Effector memory CD8-positive, alpha-beta T cell (primary cell): ENCODE measurements around the gene ZNF697.
"Not testable (repeated sequence)": the region's sequence is repeated elsewhere in the genome, so short reads cannot be mapped to it uniquely, and the experiment has no call there.

ENCODE experiments used
- ATAC-seq: fragments of 150-1000 bp; cut with Tn5 transposase; replicated peaks from 2 replicates; pipeline ENCODE4 v1.10.0; 2021; ENCODE audit warnings: mild to moderate bottlenecking, moderate library complexity
- DNase-seq, 3 experiments: peaks; one replicate each; pipeline ENCODE4 v3.0.0; 2021
- H3K27ac Mint-ChIP-seq, 2 donors: one replicate each; pipeline ENCODE4 v1.8.0; 2022; ENCODE audit warnings: mild to moderate bottlenecking in 2 of 2, mixed read lengths in 2 of 2, moderate library complexity in 2 of 2
- H3K27me3 Mint-ChIP-seq, 2 donors: one replicate each; pipeline ENCODE4 v1.8.0; 2022; ENCODE audit warnings: mixed read lengths in 2 of 2
- H3K36me3 Mint-ChIP-seq: one replicate; pipeline ENCODE4 v1.8.0; 2022; ENCODE audit warnings: mild to moderate bottlenecking, moderate library complexity, mixed read lengths; ENCODE audit not compliant: insufficient read depth
- H3K4me1 Mint-ChIP-seq, 2 donors: one replicate each; pipeline ENCODE4 v1.8.0; 2022; ENCODE audit warnings: low read depth in 2 of 2, mixed read lengths in 2 of 2
- H3K4me3 Mint-ChIP-seq, 2 donors: one replicate each; pipeline ENCODE4 v1.8.0; 2022; ENCODE audit warnings: mild to moderate bottlenecking in 2 of 2, mixed read lengths in 2 of 2, moderate library complexity in 2 of 2
- H3K9me3 Mint-ChIP-seq, 2 donors: one replicate each; pipeline ENCODE4 v1.8.0; 2022; ENCODE audit warnings: mixed read lengths in 2 of 2

The ZNF697 gene

GRCh38 chr1:119616748-119617147, 31.3 kb downstream of the ZNF697 start:
- H3K36me3 Mint-ChIP-seq, H3K27ac Mint-ChIP-seq, H3K9me3 Mint-ChIP-seq, H3K4me3 Mint-ChIP-seq, H3K4me1 Mint-ChIP-seq, ATAC-seq, DNase-seq: not testable (repeated sequence)
- peaks cover 4 to 16% of the 10 kb centered on the region in 2 donors for H3K27me3 Mint-ChIP-seq

GRCh38 chr1:119615100-119615499, 33.0 kb downstream of the ZNF697 start:
- H3K27me3 Mint-ChIP-seq, result peaks cover 12 to 16% of the 10 kb centered on the region in 2 donors
- H3K36me3 Mint-ChIP-seq, H3K4me1 Mint-ChIP-seq, H3K27ac Mint-ChIP-seq, ATAC-seq, H3K9me3 Mint-ChIP-seq, H3K4me3 Mint-ChIP-seq, DNase-seq: not testable (repeated sequence)

GRCh38 chr1:119613769-119614720, 34.0 kb downstream of the ZNF697 start:
- DNase-seq (peak; percentile 7 to 36 (median 10)), ATAC-seq (no peak)
- Mint-ChIP-seq H3K27me3 (peaks cover 12 to 16% of the 10 kb centered on the region in 2 donors), H3K27ac (no peak overlapping the region), H3K9me3 (no peaks in the 10 kb centered on the region), H3K4me1 (no peaks in the 10 kb centered on the region), H3K4me3 (no peak overlapping the region), H3K36me3 (no peaks in the 10 kb centered on the region)

- peaks cover 4 to 16% of the 10 kb centered on the region in 2 donors for H3K27me3 Mint-ChIP-seq
- no peaks in the 10 kb centered on the region for H3K36me3 Mint-ChIP-seq
- ATAC-seq, result no peak
- H3K4me3 Mint-ChIP-seq, result no peak overlapping the region
- no peaks in the 10 kb centered on the region for H3K4me1 Mint-ChIP-seq
- H3K27ac Mint-ChIP-seq, result no peak overlapping the region
- no peaks in the 10 kb centered on the region for H3K9me3 Mint-ChIP-seq
- DNase-seq, result peak; percentile 10 to 26 (median 15)
Observed at GRCh38 chr1:119611701-119612113, 36.4 kb downstream of the ZNF697 start.

DNA sequence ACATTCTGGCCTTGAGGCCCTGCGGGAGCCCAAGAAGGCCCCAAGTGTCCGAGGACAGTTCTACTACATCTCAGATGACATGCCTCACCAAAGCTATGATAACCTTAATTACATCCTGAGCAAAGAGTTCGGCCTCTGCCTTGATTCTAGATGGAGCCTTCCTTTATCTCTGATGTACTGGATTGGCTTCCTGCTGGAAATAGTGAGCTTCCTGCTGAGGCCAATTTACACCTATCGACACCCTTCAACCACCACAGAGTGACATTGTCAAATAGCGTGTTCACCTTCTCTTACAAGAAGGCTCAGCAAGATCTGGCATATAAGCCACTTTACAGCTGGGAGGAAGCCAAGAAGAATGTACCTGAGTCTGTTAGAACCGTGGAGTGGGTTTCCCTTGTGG, 39.2 kb downstream of the ZNF697 start:
- H3K9me3 Mint-ChIP-seq, H3K4me1 Mint-ChIP-seq, H3K36me3 Mint-ChIP-seq, H3K27ac Mint-ChIP-seq, DNase-seq, H3K4me3 Mint-ChIP-seq, ATAC-seq: not testable (repeated sequence)
- H3K27me3 Mint-ChIP-seq, result peaks cover 21 to 25% of the 10 kb centered on the region in 2 donors

DNA sequence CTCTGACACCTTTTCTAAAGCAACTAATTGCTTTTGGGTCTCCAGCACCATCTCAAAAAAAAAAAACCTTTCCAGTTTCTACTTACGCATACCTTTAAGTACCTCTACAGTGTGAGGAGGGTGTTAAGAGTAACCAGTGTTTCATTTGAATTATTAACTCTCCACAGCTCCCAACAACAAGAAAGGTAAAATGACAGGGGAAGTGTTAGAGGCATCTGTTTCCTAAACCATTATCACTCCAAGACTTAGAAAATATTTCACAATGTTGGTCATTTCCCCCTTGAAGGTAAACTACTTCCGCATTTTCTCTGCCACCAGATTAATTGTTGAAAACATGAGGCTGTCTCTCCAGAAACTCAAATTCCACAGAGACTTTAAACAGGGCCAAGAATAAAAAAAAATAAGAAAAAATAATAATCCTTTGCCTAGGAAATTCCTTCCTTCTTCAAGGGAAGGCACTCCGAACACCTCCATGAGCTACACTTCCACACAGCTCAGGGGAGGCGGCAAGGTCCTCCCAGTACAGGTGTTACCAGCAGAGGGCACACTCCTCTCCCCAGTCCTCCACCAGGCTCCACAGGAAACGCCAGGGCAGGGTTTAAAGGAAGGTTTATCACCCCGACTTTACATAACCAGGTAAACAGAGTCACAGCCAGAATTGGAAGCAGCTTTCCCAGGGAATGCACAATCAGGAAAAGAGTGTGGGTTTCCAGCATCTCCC, 40.8 kb downstream of the ZNF697 start:
- DNase-seq, H3K4me1 Mint-ChIP-seq, H3K36me3 Mint-ChIP-seq, H3K4me3 Mint-ChIP-seq, ATAC-seq, H3K9me3 Mint-ChIP-seq, H3K27ac Mint-ChIP-seq: not testable (repeated sequence)
- H3K27me3 Mint-ChIP-seq, result peaks cover 21 to 25% of the 10 kb centered on the region in 2 donors

- no peaks in the 10 kb centered on the region for H3K36me3 Mint-ChIP-seq
- DNase-seq (no peak), ATAC-seq (no peak)
- no peak overlapping the region for H3K4me3 Mint-ChIP-seq
- peaks cover 16 to 25% of the 10 kb centered on the region in 2 donors for H3K27me3 Mint-ChIP-seq
- no peak overlapping the region for H3K27ac Mint-ChIP-seq
- no peaks in the 10 kb centered on the region for H3K4me1 Mint-ChIP-seq
- H3K9me3 Mint-ChIP-seq, result no peaks in the 10 kb centered on the region
Observed at GRCh38 chr1:119606394-119606793, 41.7 kb downstream of the ZNF697 start.

- no peak overlapping the region for H3K4me3 Mint-ChIP-seq
Observed at GRCh38 chr1:119605686-119606085, 42.4 kb downstream of the ZNF697 start.

DNA sequence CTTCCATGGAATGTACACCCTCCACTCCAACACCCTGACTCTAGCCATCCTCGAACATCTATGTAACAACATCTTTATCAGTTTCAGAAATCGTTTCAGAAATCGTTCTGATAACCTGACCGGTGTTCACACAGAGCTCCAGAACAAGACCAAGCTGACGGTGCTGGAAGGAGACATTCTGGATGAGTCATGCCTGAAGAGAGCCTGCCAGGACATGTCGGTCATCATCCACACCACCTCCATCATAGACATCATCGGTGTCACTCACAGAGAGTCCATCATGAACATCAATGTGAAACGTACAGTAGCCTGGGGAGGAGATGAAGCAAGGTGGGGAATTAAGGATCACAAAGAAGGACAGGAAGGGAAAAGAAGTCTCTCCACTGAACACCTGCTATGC, 43.0 kb downstream of the ZNF697 start:
- H3K9me3 Mint-ChIP-seq, ATAC-seq, DNase-seq, H3K36me3 Mint-ChIP-seq, H3K4me1 Mint-ChIP-seq, H3K27ac Mint-ChIP-seq, H3K4me3 Mint-ChIP-seq: not testable (repeated sequence)
- H3K27me3 Mint-ChIP-seq, result peaks cover 9 to 25% of the 10 kb centered on the region in 2 donors

More at GRCh38 chr1:119605686-119606085, 42.4 kb downstream of the ZNF697 start:
- ATAC-seq, result no peak
- Mint-ChIP-seq H3K27me3 (peaks cover 12 to 25% of the 10 kb centered on the region in 2 donors), H3K36me3 (no peaks in the 10 kb centered on the region), H3K9me3 (no peaks in the 10 kb centered on the region), H3K4me1 (no peaks in the 10 kb centered on the region), H3K27ac (no peak overlapping the region)
- DNase-seq, result no peak

DNA sequence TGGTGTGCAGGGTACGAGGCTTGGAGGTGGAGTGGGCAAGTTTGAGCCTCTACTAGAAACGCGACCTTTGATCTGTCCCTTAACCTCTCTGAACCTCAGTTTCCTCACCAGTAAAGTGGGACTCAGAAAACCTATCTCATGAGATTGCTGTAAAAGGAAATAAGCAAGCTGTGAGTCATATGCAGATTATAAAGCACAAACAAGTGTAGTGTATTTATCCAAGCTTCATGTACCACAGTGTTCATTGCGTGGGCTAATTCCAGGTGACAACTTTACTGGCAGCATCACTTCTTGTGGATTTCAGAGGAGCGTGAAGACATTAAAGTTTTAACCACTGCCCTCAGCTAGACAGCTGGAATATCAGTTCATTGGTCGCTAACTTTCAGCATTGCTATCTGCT, 44.4 kb downstream of the ZNF697 start:
- no peaks in the 10 kb centered on the region for H3K9me3 Mint-ChIP-seq
- H3K27me3 Mint-ChIP-seq, result peaks cover 9 to 25% of the 10 kb centered on the region in 2 donors
- H3K4me1 Mint-ChIP-seq, result no peaks in the 10 kb centered on the region
- no peak overlapping the region for H3K4me3 Mint-ChIP-seq
- ATAC-seq (no peak), DNase-seq (no peak)
- H3K36me3 Mint-ChIP-seq, result no peaks in the 10 kb centered on the region
- no peak overlapping the region for H3K27ac Mint-ChIP-seq

DNA sequence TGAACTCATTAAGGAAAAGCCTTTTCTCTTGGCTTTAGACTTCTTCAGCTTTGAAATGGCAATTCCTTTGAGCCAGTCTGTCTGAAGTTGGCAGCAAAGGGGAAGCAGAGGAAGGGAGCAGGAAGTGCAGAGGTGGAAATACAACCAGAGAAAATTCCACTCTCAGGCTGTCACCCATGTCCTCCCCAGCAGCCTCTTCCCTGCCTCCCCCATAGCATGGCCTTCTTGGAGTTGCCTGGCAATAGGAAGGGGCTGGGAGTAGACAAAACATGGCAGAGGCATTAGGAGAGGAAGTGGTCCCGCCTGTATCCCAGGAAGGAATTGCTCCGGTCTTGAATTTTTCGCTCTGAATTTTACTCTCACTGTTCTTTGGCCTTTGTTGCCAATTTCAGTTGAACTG, 44.8 kb downstream of the ZNF697 start:
- peaks cover 9 to 25% of the 10 kb centered on the region in 2 donors for H3K27me3 Mint-ChIP-seq
- H3K36me3 Mint-ChIP-seq, H3K4me1 Mint-ChIP-seq, ATAC-seq, H3K9me3 Mint-ChIP-seq, H3K27ac Mint-ChIP-seq, H3K4me3 Mint-ChIP-seq, DNase-seq: not testable (repeated sequence)

DNA sequence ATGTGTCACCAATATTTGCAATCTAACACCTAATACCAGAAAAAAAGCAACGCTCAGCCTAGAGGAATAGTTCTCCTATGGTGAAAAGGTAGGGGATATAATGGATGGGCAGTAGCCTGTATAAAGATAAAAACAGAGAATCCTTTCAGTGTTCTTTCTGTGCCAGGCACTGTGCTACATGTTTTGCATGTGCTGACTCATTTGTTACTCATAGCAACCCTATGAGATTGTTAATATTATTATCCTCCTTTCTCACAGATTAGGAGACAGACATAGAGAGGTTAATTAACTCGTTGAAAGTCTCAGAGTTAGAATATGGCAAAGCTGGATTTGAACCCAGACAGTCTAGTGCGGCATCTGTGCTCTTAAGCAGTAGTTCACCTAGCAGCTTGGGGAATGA, 45.3 kb downstream of the ZNF697 start:
- not testable (repeated sequence) for H3K4me1 Mint-ChIP-seq, H3K27ac Mint-ChIP-seq, H3K36me3 Mint-ChIP-seq, ATAC-seq, DNase-seq, H3K4me3 Mint-ChIP-seq, H3K9me3 Mint-ChIP-seq
- H3K27me3 Mint-ChIP-seq, result peaks cover 9 to 25% of the 10 kb centered on the region in 2 donors

DNA sequence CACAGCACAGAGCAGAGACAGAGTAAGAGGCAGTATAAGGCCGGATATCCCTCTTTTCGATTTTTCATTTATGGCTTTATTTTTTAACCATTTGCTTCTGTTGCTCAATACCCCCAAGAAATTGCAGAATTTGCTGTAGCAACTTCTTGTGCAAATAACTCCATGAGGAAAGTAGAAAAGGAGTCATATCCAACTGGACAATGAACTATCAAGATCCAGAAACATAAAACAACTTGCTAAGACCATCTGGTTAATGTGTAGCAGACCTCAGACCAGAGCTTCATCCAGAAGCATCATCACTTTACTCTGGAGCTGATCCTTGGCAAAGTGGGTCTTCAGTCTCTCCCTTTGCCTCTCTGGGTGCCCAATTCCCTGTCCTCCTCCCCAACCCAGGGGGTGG, 45.9 kb downstream of the ZNF697 start:
- Mint-ChIP-seq H3K27me3 (peaks cover 9 to 25% of the 10 kb centered on the region in 2 donors), H3K4me3 (no peak overlapping the region), H3K9me3 (no peaks in the 10 kb centered on the region)

More for the DNA sequence above, 45.9 kb downstream of the ZNF697 start:
- Mint-ChIP-seq H3K27ac (no peak overlapping the region), H3K4me1 (no peaks in the 10 kb centered on the region), H3K36me3 (no peaks in the 10 kb centered on the region)
- ATAC-seq (no peak), DNase-seq (no peak)
